T-helper 17 cell (primary cell): ENCODE results near the gene HOXC11. TPM values are rescaled to one million over a fixed set of nuclear protein-coding genes. Genes with fewer than 3 reads are reported as not detected.
A peak's percentile ranks its signal among the peaks of the same experiment; 100 is the strongest.

Experiments
- ATAC-seq: fragments of 150-1000 bp; cut with Tn5 transposase; 2 replicates; pipeline ENCODE4 v1.10.0; 2021; ENCODE audit warnings: mild to moderate bottlenecking, moderate library complexity
- DNase-seq, 3 donors: peaks; one replicate each; pipeline versions ENCODE4 v3.0.0 to v3.0.0-alpha.2; 2020 to 2021
- H3K9me3 ChIP-seq: one replicate; pipeline ENCODE4 v1.7.0; 2013; ENCODE audit warnings: low read length, mild to moderate bottlenecking; ENCODE audit not compliant: control insufficient read depth, poor library complexity, severe bottlenecking
- H3K27ac Mint-ChIP-seq: one replicate; pipeline ENCODE4 v1.8.0; 2022; ENCODE audit warnings: mild to moderate bottlenecking, moderate library complexity, mixed read lengths
- H3K27me3 Mint-ChIP-seq: one replicate; pipeline ENCODE4 v1.8.0; 2022; ENCODE audit warnings: mixed read lengths
- H3K36me3 Mint-ChIP-seq: one replicate; pipeline ENCODE4 v1.8.0; 2022; ENCODE audit warnings: low read depth, mixed read lengths
- H3K4me1 Mint-ChIP-seq: one replicate; pipeline ENCODE4 v1.8.0; 2022; ENCODE audit warnings: mild to moderate bottlenecking, mixed read lengths
- H3K4me3 Mint-ChIP-seq: one replicate; pipeline ENCODE4 v1.8.0; 2022; ENCODE audit warnings: mild to moderate bottlenecking, moderate library complexity, mixed read lengths
- total RNA-seq, 4 donors: library from RNA in 2 of 4; stranded (reverse) in 2 of 4; gene quantifications; one replicate each; pipeline ENCODE4 v1.2.3 and lab custom pipeline; 2022 to 2026

HOXC11 gene
- total RNA-seq (not detected), total RNA-seq (lab: John Stamatoyannopoulos, UW) (0 reads per million in 2 donors)

DNA sequence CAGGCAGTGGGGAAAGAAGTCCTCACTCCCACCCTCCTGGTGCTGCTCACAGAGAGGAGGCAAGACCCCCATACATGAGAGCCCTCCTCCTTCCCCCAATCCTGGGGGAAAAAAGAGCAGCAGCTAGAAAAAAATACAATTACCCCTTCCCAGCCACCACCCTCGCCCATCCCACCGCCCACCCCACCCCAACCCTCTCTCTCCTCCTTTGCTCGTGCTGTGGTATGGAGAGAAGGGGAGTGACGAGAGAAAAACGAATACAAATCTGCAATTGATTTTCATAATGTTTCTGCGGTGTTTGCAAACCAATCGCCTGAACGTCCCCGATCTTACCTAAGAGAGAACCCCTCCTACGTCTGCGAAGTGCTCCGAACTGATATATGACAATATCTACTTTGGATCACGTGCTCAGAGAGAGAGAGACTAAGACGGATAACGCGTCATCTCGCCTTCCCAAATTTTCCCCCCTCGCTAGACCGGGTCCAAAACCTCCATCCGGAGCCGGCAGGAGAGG lies at the start of gene HOXC11:
HOXC11 (plus strand) TSS at position 405 of the 514 bp plus-strand sequence. CDS start 116 bp downstream, outside the sequence.
- DNase-seq (no peak), ATAC-seq (no peak)
- H3K9me3 ChIP-seq = no peaks in the 10 kb centered on the region
- Mint-ChIP-seq H3K4me3 (peak within 1 kb of the TSS; percentile 82), H3K36me3 (no peaks in the 10 kb centered on the region), H3K27me3 (peaks cover 81% of the 10 kb centered on the region), H3K27ac (peak within 1 kb of the TSS; percentile 82), H3K4me1 (peaks cover 3% of the 10 kb centered on the region)

DNA sequence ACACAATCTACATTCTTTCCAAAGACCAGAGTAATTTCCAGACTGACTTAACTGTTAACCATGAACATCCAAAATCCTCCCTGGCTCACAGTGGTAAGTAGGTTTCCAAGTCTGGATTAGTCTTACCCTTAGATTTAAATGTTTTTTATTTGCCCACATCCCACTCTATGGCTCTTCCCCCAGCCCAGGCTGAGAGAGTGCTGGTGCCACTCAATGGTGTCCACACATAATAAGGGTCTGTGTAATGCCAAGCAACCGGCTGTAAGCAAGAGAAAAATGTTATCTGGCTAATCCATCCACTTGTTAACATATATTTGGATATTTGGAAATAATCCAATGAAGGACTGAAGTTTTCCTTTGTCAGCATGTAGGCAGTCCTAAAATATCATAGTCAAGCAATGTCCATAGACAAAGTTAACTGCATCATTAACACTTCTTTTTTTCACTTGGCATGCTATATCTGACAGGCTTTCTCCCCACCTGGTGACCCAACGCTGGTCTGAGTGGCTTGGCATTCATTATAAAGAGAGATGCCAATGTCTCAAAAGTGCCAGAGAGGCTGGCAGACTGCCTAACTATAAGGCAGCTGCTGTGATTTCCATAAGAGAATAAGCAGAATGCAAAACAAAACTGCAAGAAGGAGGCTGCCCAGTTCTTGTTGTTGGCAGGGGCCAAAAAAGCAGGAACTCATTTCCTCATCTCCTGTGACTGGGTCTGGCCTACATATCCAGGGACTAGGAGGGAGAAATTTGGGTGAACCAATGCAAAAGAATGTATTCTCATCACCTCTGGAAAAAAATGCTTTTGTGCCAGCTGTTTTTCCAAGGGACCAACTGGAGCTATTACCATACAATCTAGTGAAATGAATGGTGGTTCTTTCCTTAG lies 48.2 kb upstream of the HOXC11 start:
- Mint-ChIP-seq H3K27ac (no peak overlapping the region), H3K27me3 (peaks cover 95% of the 10 kb centered on the region), H3K36me3 (peaks cover 11% of the 10 kb centered on the region), H3K4me1 (peaks cover 5% of the 10 kb centered on the region), H3K4me3 (no peak overlapping the region)
- peaks cover 3% of the 10 kb centered on the region for H3K9me3 ChIP-seq
- DNase-seq (no peak), ATAC-seq (no peak)

DNA sequence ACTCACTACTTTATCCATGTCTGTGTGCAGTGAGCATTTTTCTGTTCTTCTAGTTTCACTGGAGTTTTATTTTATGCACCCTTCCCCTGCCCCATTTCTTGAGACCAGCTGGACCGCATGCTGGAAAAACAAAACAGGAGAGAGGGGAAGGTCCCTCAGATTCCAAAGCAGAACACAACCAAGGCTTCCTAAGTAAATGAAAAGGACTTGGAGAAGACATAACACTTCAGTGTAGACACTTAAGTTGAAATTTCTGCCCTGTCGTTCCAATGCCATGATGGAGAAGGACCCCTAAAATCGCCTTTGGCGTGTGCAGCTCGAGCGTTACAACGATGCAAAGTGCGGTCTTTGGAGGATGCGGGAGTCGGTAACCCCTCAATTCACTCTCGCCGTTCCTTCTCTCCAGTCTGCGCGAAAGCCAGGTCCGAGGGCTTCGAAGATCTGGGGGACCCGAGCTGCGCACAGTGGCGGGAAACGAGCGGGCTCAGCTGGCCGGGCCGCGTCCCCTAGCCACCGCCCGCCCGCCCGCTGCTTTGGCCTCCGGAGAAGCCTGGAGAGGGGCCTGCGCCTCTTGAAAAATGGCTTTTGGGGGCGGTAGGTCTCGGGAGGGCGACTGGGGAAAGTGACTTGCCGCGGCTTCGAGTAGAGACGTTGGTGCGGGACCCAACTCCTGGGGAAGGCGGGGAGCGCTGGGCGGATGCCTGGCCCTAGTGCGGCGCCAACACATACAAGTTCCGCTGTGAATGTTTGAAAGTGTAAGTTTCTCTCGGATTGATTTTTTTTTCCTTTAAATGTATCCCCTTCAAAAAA lies 45.5 kb upstream of the HOXC11 start:
- Mint-ChIP-seq H3K4me1 (peaks cover 3% of the 10 kb centered on the region), H3K27me3 (peaks cover 89% of the 10 kb centered on the region), H3K27ac (no peak overlapping the region), H3K36me3 (peaks cover 10% of the 10 kb centered on the region), H3K4me3 (no peak overlapping the region)
- ATAC-seq = no peak
- no peak for DNase-seq
- H3K9me3 ChIP-seq = peaks cover 7% of the 10 kb centered on the region

DNA sequence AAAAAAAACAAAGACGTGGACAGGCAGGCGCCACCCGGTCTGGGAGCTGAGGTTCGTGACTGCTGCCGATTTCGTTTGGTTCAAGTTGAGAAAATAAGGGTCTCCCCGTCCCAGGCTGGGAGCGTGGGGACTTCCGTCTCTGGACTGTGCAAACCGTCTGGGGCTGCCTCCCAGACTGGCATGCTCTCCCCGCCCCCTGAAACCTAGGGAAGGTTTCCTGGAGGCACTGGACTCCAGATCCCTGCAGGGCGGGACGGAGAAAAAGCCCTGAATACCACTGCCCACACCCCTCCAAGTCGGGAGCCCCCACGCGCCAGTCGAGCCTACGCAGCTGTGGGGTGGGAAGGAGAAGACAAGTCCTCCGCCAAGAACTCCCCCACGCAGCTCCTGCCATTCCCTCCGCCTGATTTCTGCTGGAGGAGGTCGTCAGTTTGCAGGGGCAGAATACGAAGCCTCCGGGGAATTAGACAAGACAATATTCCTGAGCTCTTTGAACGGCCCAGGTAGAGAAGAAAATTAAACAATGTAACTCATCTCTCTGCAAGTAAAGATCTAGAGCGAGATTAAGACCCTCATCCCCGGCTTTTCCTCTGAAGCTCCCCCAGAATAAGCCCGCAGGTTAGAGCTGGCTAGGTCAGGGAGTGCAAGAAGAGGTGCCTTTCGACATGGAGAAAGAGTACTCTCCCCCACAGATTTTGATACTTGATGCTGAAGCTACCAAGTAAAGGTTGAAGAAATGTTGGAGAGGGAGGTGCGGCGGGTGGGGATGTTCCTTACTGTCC lies 44.7 kb upstream of the HOXC11 start:
- peaks cover 2% of the 10 kb centered on the region for H3K4me1 Mint-ChIP-seq
- peaks cover 8% of the 10 kb centered on the region for H3K36me3 Mint-ChIP-seq
- no peak overlapping the region for H3K27ac Mint-ChIP-seq
- H3K27me3 Mint-ChIP-seq = peaks cover 89% of the 10 kb centered on the region
- peaks cover 7% of the 10 kb centered on the region for H3K9me3 ChIP-seq
- ATAC-seq = no peak
- DNase-seq = no peak
- H3K4me3 Mint-ChIP-seq = peak overlapping the region; percentile 41

DNA sequence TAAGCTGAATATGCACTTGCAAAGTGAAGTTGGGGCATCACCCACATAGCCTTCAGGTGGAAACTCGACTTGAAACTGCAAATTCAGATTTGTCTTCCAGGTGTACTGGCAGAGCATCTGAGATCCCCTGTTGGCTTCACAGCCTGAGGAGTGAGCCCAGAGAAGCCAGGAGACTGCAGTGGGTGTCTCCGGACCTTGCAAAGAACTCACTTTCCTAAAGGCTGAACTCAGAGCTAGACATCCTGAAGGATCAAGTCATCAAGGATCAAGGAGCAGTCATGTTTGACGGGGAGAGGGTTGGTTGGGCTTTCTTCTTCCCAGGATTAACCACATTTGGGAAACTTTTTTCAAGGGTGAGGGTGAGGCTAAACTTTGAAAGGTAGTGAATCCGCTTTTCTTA lies 43.4 kb upstream of the HOXC11 start:
- peaks cover 89% of the 10 kb centered on the region for H3K27me3 Mint-ChIP-seq
- ATAC-seq = no peak
- no peak overlapping the region for H3K27ac Mint-ChIP-seq
- peaks cover 2% of the 10 kb centered on the region for H3K4me1 Mint-ChIP-seq
- DNase-seq = no peak
- H3K36me3 Mint-ChIP-seq = peaks cover 4% of the 10 kb centered on the region
- H3K9me3 ChIP-seq = peaks cover 7% of the 10 kb centered on the region
- H3K4me3 Mint-ChIP-seq = no peak overlapping the region

DNA sequence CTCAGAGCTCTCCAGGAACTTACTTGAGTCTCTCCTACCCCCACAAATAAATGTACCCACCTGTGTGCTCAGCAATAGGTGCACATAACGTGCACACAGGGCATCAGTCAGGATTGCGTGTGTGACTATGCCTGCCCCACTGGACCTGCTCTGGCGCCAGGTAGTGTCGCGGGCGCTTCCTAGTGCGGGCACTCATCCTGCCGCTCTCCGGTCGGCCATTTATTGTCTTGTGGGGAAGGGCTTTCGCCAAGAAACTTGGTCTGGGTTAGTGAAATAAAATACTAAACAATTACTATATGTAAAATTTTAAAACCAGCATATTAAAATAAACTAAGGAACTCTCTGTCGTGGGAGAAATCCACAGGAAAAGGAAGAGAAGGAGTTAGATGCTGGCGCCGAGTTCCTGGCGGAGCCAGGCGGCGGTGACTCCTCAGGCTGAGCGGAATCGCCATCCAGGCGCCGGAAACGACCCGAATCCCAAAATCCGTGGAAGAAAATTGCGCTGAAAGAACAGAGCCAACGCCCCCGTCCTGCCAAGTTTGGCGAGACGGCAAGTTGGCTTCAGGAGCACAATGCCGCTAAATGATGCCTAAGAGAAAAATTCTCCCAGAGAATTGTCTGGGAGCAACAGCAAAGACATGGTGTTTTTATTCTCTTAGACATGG lies 42.2 kb upstream of the HOXC11 start:
- ATAC-seq = no peak
- H3K4me3 Mint-ChIP-seq = no peak overlapping the region

DNA sequence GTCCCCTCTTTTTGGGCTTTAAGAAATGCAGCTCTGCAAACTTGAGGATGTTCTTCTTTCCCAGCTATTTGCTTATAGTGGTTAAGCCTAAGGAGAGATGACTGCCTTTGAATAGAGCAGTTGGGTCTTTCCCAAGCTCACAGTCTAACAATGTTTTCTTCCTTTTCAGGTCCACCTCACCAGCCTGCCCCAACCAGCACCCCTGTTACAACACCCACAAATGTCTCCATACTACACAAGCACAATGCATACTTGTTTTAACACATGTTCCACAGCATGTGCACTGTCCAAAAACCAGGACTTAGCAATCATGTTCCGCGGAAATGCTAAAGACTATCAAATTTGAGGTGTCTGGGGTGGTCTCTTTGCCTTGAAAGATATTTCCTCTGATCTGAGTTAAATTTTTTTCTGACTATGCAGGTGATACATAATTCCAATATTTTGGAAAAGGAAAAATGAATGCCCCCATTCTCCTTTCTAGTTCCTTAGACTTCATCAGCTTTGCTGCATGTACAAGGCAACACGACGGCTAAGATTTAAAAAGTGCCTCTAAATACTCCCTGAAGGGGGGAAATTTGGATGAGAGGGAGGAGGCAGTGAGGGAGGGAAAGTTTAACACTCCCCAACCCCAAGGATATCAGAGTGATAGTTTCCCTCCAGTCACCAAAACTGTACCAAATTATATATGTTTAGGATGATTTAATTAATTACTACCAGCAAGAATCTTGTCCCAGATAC lies 40.9 kb upstream of the HOXC11 start:
- Mint-ChIP-seq H3K4me3 (no peak overlapping the region), H3K27me3 (peaks cover 89% of the 10 kb centered on the region), H3K4me1 (peaks cover 7% of the 10 kb centered on the region), H3K36me3 (peaks cover 8% of the 10 kb centered on the region), H3K27ac (no peak overlapping the region)
- ATAC-seq = no peak
- DNase-seq = no peak
- H3K9me3 ChIP-seq = peaks cover 6% of the 10 kb centered on the region

More for the DNA sequence above, 42.2 kb upstream of the HOXC11 start:
- Mint-ChIP-seq H3K4me1 (peaks cover 7% of the 10 kb centered on the region), H3K27me3 (peaks cover 89% of the 10 kb centered on the region), H3K36me3 (peaks cover 7% of the 10 kb centered on the region), H3K27ac (no peak overlapping the region)
- peaks cover 7% of the 10 kb centered on the region for H3K9me3 ChIP-seq
- no peak for DNase-seq

DNA sequence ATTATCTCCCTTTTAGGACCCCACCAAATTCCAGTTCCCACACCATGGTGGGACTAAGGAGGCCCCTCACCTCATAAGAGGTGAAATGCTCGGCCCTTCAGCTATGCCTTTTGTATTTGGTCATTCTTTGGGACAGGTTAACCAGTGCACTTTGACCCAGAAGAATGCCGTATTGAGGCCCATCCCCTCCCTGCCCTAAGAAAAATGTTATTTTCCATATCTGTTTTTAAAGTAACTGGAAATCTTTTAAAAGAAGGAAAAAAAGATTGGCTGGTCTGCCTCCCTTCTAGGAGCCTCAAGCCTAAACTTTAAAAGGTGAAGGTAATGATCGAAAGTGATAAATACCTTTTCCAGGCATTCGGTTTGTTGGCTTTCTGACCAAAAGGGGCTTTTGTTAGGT lies 40.0 kb upstream of the HOXC11 start:
- Mint-ChIP-seq H3K27me3 (peaks cover 90% of the 10 kb centered on the region), H3K4me3 (no peak overlapping the region), H3K4me1 (peaks cover 8% of the 10 kb centered on the region), H3K27ac (no peak overlapping the region), H3K36me3 (peaks cover 10% of the 10 kb centered on the region)
- peaks cover 4% of the 10 kb centered on the region for H3K9me3 ChIP-seq
- ATAC-seq = no peak
- no peak for DNase-seq

DNA sequence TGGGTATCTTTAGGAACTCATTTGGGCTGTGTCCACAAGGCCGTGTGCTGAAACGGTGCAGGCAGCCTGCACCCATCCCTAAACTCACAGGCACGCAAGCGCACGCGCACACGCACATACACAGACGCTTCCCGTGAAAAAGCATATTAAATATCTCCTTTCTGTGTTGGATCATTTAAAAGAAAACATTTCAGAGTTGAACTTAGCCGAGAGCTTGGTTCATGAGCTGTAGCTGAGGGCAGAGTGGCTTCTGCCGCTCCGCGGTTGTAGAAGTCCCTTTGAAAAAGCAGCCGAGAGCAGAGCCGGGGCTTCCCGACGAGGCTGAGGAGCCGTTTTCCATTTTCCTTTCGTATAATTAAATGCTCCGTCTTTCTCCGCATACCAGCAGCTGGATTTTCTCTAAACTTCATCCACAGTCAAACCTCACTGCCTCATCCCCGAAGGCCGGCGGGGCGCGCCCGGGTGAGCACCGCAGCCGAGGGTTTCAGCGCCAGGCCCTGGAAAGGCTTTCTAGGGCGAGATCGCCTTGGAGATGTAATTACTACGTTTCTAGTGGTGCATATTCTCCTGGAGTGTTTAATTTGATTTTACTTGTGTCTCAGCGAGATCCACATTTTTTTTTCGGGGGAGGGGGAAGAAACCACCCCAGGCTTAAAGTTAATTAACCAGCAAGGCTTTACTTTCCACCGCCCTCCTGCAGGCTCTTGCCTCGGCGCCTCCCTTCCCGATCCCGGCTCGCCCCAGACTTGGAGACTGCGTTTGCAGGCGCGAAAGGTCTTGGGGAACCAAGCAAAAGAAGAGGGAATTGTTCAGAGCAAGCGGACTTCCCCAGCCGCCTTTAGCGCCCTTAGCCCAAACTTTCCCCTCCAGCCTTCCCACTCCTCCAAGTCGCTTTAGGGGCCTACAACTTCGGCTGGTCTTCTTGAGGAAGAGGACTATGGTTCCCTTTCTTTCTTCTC lies 37.3 kb upstream of the HOXC11 start:
- ATAC-seq = no peak
- Mint-ChIP-seq H3K27ac (peak overlapping the region; percentile 37), H3K4me3 (peak overlapping the region; percentile 15)

DNA sequence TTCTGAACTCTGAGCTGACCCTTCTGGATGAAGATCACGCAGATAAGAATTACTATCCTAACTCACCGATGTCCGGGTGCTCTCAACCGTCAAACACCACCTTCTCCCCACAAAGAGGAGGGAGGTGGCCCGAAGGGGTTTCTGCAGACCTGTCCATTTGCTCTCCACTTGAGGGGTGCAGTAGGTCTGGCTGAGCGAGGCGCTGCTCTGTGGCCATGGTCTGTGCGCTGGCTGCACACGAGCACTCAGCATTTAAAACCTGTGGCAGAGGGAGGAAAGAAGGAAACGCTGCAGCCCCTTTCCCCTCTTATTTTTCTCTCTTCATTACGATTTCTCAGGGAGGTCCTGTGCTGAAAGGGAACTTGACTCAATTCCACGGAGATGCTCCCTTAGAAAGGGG lies 35.8 kb upstream of the HOXC11 start:
- no peak overlapping the region for H3K27ac Mint-ChIP-seq
- peaks cover 9% of the 10 kb centered on the region for H3K4me1 Mint-ChIP-seq
- H3K27me3 Mint-ChIP-seq = peaks cover 87% of the 10 kb centered on the region
- peaks cover 5% of the 10 kb centered on the region for H3K36me3 Mint-ChIP-seq
- ATAC-seq = no peak
- H3K4me3 Mint-ChIP-seq = peak overlapping the region; percentile 4
- no peaks in the 10 kb centered on the region for H3K9me3 ChIP-seq
- no peak for DNase-seq

More for the DNA sequence above, 37.3 kb upstream of the HOXC11 start:
- H3K9me3 ChIP-seq = peaks cover 4% of the 10 kb centered on the region
- DNase-seq = no peak
- peaks cover 9% of the 10 kb centered on the region for H3K4me1 Mint-ChIP-seq
- H3K27me3 Mint-ChIP-seq = peaks cover 77% of the 10 kb centered on the region
- peaks cover 5% of the 10 kb centered on the region for H3K36me3 Mint-ChIP-seq
